SK-N-SH (cell line): Measurements from ENCODE around the gene DMBT1.

ENCODE experiments used
- CTCF ChIP-seq: fragments of 200-600 bp; sonication (generic); IDR thresholded peaks from 2 replicates; pipeline ENCODE4 v1.6.1; 2017; ENCODE audit warnings: antibody characterized with exemption, mild to moderate bottlenecking, moderate library complexity
- EP300 ChIP-seq, 2 experiments: IDR thresholded peaks; 2 replicates each; pipeline versions ENCODE4 v1.4.0 to v1.6.1; 2012; ENCODE audit warnings: borderline replicate concordance in 1 of 2, low read depth in 1 of 2, low read length in 1 of 2
- FOSL2 ChIP-seq: IDR thresholded peaks from 2 replicates; pipeline ENCODE4 v1.4.0; 2012; ENCODE audit warnings: low read depth, mild to moderate bottlenecking, moderate library complexity, borderline replicate concordance
- FOXM1 ChIP-seq: IDR thresholded peaks from 2 replicates; pipeline ENCODE4 v1.4.0; 2012; ENCODE audit warnings: low read depth, mild to moderate bottlenecking
- MXI1 ChIP-seq: IDR thresholded peaks from 2 replicates; pipeline ENCODE4 v1.6.1; 2012; ENCODE audit warnings: mild to moderate bottlenecking, low read depth, low read length, improper control_type of control experiment
- NRF1 ChIP-seq: IDR thresholded peaks from 2 replicates; pipeline ENCODE4 v1.6.1; 2012; ENCODE audit warnings: low read depth, mild to moderate bottlenecking, low read length
- POLR2AphosphoS5 ChIP-seq: IDR thresholded peaks from 2 replicates; pipeline ENCODE4 v1.6.1; 2012; ENCODE audit warnings: low read depth, low read length
- RAD21 ChIP-seq: IDR thresholded peaks from 2 replicates; pipeline ENCODE4 v1.6.1; 2012; ENCODE audit warnings: mild to moderate bottlenecking, low read length
- RCOR1 ChIP-seq: fragments of 150-350 bp; IDR thresholded peaks from 2 replicates; pipeline ENCODE4 v1.6.1; 2017; ENCODE audit warnings: antibody characterized with exemption, low read length
- REST ChIP-seq: IDR thresholded peaks from 2 replicates; pipeline ENCODE4 v1.6.1; 2012; ENCODE audit warnings: mild to moderate bottlenecking, low read depth, low read length, moderate library complexity
- TAF1 ChIP-seq: IDR thresholded peaks from 2 replicates; pipeline ENCODE4 v1.6.1; 2012; ENCODE audit warnings: low read depth, mild to moderate bottlenecking, low read length, moderate library complexity, borderline replicate concordance
- USF2 ChIP-seq: fragments of 150-350 bp; IDR thresholded peaks from 2 replicates; pipeline ENCODE4 v1.6.1; 2017; ENCODE audit warnings: antibody characterized with exemption, low read length, low read depth, borderline replicate concordance
- YY1 ChIP-seq: IDR thresholded peaks from 2 replicates; pipeline ENCODE4 v1.4.0; 2012; ENCODE audit warnings: low read depth, mild to moderate bottlenecking

- TF ChIP-seq CTCF (no peak), REST (no peak), EP300 (IDR thresholded peaks at IDR 0.05; ENCODE audit: borderline replicate concordance in 1 of 2, low read depth in 1 of 2, low read length in 1 of 2) (no peak), YY1 (no peak), FOSL2 (no peak), POLR2AphosphoS5 (no peak), MXI1 (no peak), FOXM1 (no peak), RCOR1 (no peak), NRF1 (no peak), USF2 (no peak), RAD21 (no peak), TAF1 (no peak)
Observed at GRCh38 chr10:122577311-122577885, 16.8 kb downstream of the DMBT1 start.
